Esophagus squamous epithelium (tissue), 5 donors: ENCODE data around the gene ZBTB42. TPM values are rescaled to one million over a fixed set of nuclear protein-coding genes. Genes with fewer than 3 reads are reported as not detected.

Experiments
- DNase-seq: peaks from one replicate; lab custom pipeline; 2025; lab: John Stamatoyannopoulos, UW
- H3K27ac ChIP-seq, 4 donors: fragments of 200-600 bp; sonication (generic); one replicate each; pipeline ENCODE4 v1.5.1; 2016 to 2019; ENCODE audit warnings: mild to moderate bottlenecking in 1 of 4
- H3K27me3 ChIP-seq, 4 donors: fragments of 200-600 bp; sonication (generic); 1 replicate in 3 of 4; 2 replicates in 1 of 4; pipeline versions ENCODE4 v1.5.1 to v1.6.0; 2017 to 2021; ENCODE audit warnings: antibody characterized with exemption in 1 of 4
- H3K36me3 ChIP-seq, 3 donors: fragments of 200-600 bp; sonication (generic); one replicate each; pipeline ENCODE4 v1.5.1; 2016 to 2019
- H3K4me1 ChIP-seq, 3 donors: fragments of 200-600 bp; sonication (generic); one replicate each; pipeline ENCODE4 v1.5.1; 2017 to 2019
- H3K4me3 ChIP-seq, 4 donors: fragments of 200-600 bp; sonication (generic); 1 replicate in 3 of 4; 2 replicates in 1 of 4; pipeline ENCODE4 v1.5.1; 2016 to 2019; ENCODE audit warnings: mild to moderate bottlenecking in 2 of 4, moderate library complexity in 1 of 4
- H3K9me3 ChIP-seq, 3 donors: fragments of 200-600 bp; sonication (generic); one replicate each; pipeline ENCODE4 v1.5.1; 2016 to 2019
- POLR2A ChIP-seq, 4 donors: fragments of 450-650 bp; IDR thresholded peaks; one replicate each; pipeline ENCODE4 v1.6.1; 2017; ENCODE audit warnings: antibody characterized with exemption in 4 of 4, mild to moderate bottlenecking in 4 of 4, moderate library complexity in 3 of 4
- WGBS, 2 donors: methylation state at CpG; one replicate each; pipeline ENCODE4 v1.1.5; 2018; 5-methylcytosine and 5-hydroxymethylcytosine counted together
- intact Hi-C: fragments of 100-400 bp; cut with DNase I; formaldehyde crosslinking; loops from one replicate; pipeline ENCODE4 v1.15.0; 2022
- total RNA-seq, 4 donors: library from RNA; depleted of rRNA; stranded (reverse); fragments of >200 nt; gene quantifications; one replicate each; pipeline ENCODE4 v1.1.0, GENCODE V29; 2016
- TF ChIP-seq, protein P1 (sequence below), 6 experiments: fragments of 450-650 bp in 4 of 6; fragments of 200-600 bp in 2 of 6; sonication (generic) in 2 of 6; IDR thresholded peaks; one replicate each; pipeline ENCODE4 v1.5.1; 2016 to 2019; ENCODE audit warnings: antibody characterized with exemption in 6 of 6, mild to moderate bottlenecking in 4 of 6, moderate library complexity in 4 of 6
- donor health status: DM: yes; HTN: yes; CAD: no.

Gene ZBTB42
- total RNA-seq, 4 donors from 2014 or later = 4.7 to 14.2 (median 8.4) TPM

DNA sequence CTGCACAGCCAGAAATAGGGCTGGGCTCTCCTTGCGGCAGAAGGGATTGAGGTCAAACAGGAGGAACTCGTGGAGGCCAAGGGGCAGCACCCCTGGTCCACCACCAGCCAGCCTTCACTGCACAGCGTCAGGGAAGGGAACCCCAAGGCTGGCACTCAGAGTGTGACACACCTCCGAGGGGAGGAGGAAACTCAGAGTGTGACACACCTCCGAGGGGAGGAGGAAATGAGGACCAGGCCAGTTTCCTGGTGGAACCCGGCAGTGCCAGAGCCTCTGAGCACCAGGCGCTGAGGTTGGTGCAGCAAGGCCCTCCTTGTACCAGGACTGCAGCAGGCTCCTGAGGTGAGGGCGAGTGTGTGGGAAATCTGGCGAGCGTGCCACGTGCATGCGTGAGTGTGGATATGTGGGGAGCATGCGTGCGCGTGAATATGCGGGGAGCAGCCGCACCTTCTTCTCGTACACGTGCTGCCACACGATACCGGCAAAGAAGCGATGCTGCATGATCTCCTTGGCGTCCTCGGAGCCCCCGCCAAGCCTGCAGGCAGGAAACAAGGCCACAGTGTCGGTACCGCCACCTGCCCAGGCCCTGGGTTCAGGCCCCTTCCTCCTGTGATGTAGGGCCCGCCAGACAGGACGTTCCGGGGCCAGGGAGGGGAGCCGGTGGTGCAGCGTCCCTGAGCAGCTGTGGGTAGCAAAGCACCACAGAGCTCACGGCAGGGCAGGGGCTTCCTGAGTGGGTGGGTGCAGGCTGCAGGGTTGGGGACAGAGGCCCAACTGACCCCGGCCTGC is 28.8 kb upstream of the ZBTB42 start:
- TF ChIP-seq, protein P1, sequence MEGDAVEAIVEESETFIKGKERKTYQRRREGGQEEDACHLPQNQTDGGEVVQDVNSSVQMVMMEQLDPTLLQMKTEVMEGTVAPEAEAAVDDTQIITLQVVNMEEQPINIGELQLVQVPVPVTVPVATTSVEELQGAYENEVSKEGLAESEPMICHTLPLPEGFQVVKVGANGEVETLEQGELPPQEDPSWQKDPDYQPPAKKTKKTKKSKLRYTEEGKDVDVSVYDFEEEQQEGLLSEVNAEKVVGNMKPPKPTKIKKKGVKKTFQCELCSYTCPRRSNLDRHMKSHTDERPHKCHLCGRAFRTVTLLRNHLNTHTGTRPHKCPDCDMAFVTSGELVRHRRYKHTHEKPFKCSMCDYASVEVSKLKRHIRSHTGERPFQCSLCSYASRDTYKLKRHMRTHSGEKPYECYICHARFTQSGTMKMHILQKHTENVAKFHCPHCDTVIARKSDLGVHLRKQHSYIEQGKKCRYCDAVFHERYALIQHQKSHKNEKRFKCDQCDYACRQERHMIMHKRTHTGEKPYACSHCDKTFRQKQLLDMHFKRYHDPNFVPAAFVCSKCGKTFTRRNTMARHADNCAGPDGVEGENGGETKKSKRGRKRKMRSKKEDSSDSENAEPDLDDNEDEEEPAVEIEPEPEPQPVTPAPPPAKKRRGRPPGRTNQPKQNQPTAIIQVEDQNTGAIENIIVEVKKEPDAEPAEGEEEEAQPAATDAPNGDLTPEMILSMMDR (IDR thresholded peaks at IDR 0.05) = no peak
- no peak for TF ChIP-seq POLR2A (IDR thresholded peaks at IDR 0.05)
- H3K9me3 ChIP-seq = no peaks in the 10 kb centered on the region
- H3K4me3 ChIP-seq = no peak overlapping the region
- H3K36me3 ChIP-seq = peaks cover 15 to 75% (median 20%) of the 10 kb centered on the region in 3 donors
- intact Hi-C loops = no loop called here
- H3K4me1 ChIP-seq = peaks cover 0 to 45% (median 7%) of the 10 kb centered on the region in 3 donors
- no peaks in the 10 kb centered on the region for H3K27me3 ChIP-seq
- WGBS, 2 donors = 56 to 85% methylated on average over 3 to 17 of the region's 34 CpGs
- H3K27ac ChIP-seq = no peak overlapping the region
- DNase-seq = no peak

DNA sequence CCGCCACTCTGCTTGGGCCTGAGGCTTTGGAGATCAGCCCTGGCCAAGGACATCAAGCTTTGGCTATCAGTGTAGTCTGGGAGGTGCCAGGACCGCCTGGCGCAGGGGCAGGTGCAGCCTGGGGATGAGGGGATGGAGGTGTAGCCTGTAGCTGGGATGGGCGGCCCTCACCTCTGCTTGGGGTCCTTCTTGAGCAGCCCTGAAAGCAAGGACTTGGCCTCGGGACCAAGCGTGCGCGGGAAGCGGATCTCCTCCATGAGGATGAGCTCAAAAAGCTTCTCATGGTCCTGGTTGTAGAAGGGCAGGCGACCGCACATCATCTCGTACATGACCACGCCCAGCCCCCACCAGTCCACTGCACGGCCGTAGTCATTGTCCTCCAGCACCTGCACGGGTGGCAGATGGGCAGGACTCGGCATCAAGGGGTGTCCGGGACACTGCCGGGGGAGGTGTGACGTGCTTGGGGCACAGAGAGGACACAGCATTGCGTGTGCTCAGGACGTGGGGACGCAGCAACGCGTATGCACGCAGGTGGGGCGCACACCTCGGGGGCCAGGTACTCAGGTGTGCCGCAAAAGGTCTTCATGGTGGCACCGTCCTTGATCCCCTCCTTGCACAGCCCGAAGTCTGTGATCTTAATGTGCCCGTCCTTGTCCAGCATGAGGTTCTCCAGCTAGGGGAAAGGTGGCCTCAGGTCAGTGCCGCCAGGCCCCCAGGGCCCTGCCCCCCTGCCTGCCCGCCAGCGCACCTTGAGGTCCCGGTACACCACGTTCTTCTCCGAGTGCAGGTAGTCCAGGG is 28.0 kb upstream of the ZBTB42 start:
- WGBS, 2 donors = 86 to 96% methylated on average over 9 to 16 of the region's 38 CpGs
- Histone ChIP-seq H3K9me3 (no peaks in the 10 kb centered on the region), H3K27me3 (no peaks in the 10 kb centered on the region), H3K36me3 (peaks cover 15 to 82% (median 20%) of the 10 kb centered on the region in 3 donors), H3K4me1 (peaks cover 0 to 53% (median 7%) of the 10 kb centered on the region in 3 donors), H3K4me3 (no peak overlapping the region), H3K27ac (no peak overlapping the region)
- intact Hi-C loops = no loop called here
- DNase-seq = no peak
- TF ChIP-seq, protein P1 (IDR thresholded peaks at IDR 0.05) = no peak
- no peak for TF ChIP-seq POLR2A (IDR thresholded peaks at IDR 0.05)

DNA sequence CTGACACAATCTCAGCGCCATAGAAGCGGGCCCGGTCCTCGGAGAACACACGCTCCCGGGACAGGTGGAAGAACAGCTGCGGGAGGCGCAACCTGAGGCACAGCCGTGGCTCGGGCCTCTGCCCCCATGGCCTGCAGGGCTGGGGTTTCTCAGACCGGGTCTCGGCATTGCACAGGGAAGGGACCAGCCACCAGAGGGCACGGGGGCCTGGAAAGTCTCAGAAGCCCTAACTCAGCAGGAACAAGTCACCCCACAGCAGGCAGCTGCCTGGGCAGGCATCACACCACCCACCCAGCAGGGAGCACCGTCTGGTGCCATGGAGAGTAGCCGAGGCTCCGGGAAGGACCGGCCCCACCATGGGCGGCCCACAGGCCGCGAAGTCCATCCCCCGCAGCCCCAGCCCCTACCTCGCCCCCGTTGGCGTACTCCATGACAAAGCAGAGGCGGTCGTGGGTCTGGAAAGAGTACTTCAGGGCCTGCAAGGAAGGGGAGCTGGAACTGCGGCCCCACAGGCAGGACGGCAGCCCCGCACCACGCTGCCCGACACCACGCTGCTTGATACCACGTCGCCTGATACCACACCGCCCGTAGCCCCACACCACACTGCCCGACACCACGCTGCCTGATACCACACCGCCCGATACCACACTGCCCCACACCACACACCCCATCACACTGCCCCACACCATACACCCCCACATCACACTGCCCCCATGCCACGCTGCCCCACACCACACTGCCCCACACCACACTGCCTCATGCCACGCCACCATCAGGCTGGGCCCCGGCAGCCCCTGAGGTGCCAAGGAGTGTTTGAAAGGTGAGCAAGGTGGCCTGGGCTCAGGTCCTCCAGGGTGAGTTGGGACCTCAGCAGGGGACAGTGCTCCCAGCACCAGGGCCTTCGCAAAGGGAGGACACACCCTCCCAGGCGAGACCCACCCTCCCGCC is 27.1 kb upstream of the ZBTB42 start:
- Histone ChIP-seq H3K27ac (no peak overlapping the region), H3K4me3 (no peak overlapping the region), H3K36me3 (peaks cover 15 to 88% (median 20%) of the 10 kb centered on the region in 3 donors), H3K27me3 (no peaks in the 10 kb centered on the region), H3K4me1 (peaks cover 0 to 45% (median 1%) of the 10 kb centered on the region in 3 donors), H3K9me3 (no peaks in the 10 kb centered on the region)
- 86 to 98% methylated on average over 11 to 17 of the region's 46 CpGs for WGBS, 2 donors
- intact Hi-C loops = no loop called here
- DNase-seq = no peak
- TF ChIP-seq, protein P1 (IDR thresholded peaks at IDR 0.05) = peak in 1 of 6 experiments; percentile 7
- TF ChIP-seq POLR2A (IDR thresholded peaks at IDR 0.05) = no peak

DNA sequence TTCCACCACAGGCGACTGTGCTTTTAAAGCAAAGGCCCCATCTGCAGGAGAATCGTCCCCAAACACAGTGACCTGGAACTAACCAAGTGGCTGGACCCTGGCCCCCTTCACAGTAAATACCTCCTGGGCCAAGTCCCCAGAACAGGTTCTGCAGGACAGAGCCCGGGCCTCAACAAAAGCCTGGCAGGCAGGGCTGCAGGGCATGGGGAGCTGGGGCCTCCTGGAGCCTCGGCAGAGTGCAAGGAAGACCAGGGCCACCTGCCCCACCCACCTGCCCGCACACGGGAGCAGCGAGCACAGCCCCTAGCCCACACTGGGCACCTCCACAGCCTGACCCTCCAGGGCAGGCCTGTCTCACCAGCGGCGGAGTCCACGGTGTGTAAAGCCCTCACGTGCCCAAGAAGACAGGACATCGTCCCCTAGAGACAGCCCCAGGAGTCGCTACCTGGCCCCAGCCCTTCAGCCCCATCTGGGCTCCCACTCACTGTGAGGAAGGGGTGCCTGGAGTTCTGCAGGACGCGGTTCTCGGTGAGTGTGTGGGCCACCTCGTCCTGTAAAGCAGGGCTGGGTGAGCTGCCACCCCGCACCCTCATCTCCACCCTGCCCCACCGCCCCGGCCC is 26.3 kb upstream of the ZBTB42 start:
- intact Hi-C loops = no loop called here
- TF ChIP-seq POLR2A (IDR thresholded peaks at IDR 0.05) = no peak
- TF ChIP-seq, protein P1 (IDR thresholded peaks at IDR 0.05) = no peak
- WGBS, 2 donors = 67 to 88% methylated on average over 1 to 11 of the region's 20 CpGs
- no peak for DNase-seq
- Histone ChIP-seq H3K4me1 (peaks cover 0 to 41% (median 0%) of the 10 kb centered on the region in 3 donors), H3K4me3 (no peak overlapping the region), H3K27me3 (no peaks in the 10 kb centered on the region), H3K27ac (no peak overlapping the region), H3K36me3 (peaks cover 15 to 95% (median 20%) of the 10 kb centered on the region in 3 donors), H3K9me3 (no peaks in the 10 kb centered on the region)
